Measurements from ENCODE around the gene DNAJC18. TPM values are rescaled to one million over a fixed set of nuclear protein-coding genes. Genes with fewer than 3 reads are reported as not detected.
A peak's percentile ranks its signal among the peaks of the same experiment; 100 is the strongest.
"Not testable (repeated sequence)": the region's sequence is repeated elsewhere in the genome, so short reads cannot be mapped to it uniquely, and the experiment has no call there.

The DNAJC18 gene
- total RNA-seq, 1 experiment from 2014 or later, result 9.0 TPM

- no peaks in the 10 kb centered on the region for H4K20me1 ChIP-seq (ENCODE audit: insufficient read depth, low read depth, low read length)
- no peak overlapping the region for H3K27ac ChIP-seq (ENCODE audit: low read length)
- no peak overlapping the region for H3K9ac ChIP-seq (ENCODE audit: low read length)
- H2AFZ ChIP-seq (ENCODE audit: low read length), result no peak overlapping the region
- no peaks in the 10 kb centered on the region for H3K79me2 ChIP-seq (ENCODE audit: low read length)
- H3K4me3 ChIP-seq (ENCODE audit: low read length), result no peak overlapping the region
- no peaks in the 10 kb centered on the region for H3K9me2 ChIP-seq (replicated peaks; ENCODE audit: insufficient read depth, low read length)
- H3K36me3 ChIP-seq (ENCODE audit: insufficient read depth, low read length), result no peaks in the 10 kb centered on the region
- no peaks in the 10 kb centered on the region for H3K9me3 ChIP-seq (ENCODE audit: low read length)
- peaks cover 5% of the 10 kb centered on the region; the same call in 1 of the 2 replicates for H3K4me1 ChIP-seq (ENCODE audit: low read length)
- no peaks in the 10 kb centered on the region for H3K27me3 ChIP-seq (ENCODE audit: low read length)
- H3K4me2 ChIP-seq (ENCODE audit: low read depth, low read length, poor library complexity, severe bottlenecking), result no peak overlapping the region
- no peak for DNase-seq
Measured at GRCh38 chr5:139445325-139446170, 6.2 kb upstream of the DNAJC18 start.

GRCh38 chr5:139443831-139444453, 4.6 kb upstream of the DNAJC18 start:
- Histone ChIP-seq H3K36me3 (ENCODE audit: insufficient read depth, low read length) (no peaks in the 10 kb centered on the region), H2AFZ (ENCODE audit: low read length) (no peak overlapping the region), H3K9me3 (ENCODE audit: low read length) (no peaks in the 10 kb centered on the region), H3K27me3 (ENCODE audit: low read length) (no peaks in the 10 kb centered on the region), H3K27ac (ENCODE audit: low read length) (no peak overlapping the region), H3K9me2 (replicated peaks; ENCODE audit: insufficient read depth, low read length) (no peaks in the 10 kb centered on the region), H4K20me1 (ENCODE audit: insufficient read depth, low read depth, low read length) (no peaks in the 10 kb centered on the region), H3K4me3 (ENCODE audit: low read length) (no peak overlapping the region), H3K79me2 (ENCODE audit: low read length) (no peaks in the 10 kb centered on the region), H3K9ac (ENCODE audit: low read length) (no peak overlapping the region), H3K4me2 (ENCODE audit: low read depth, low read length, poor library complexity, severe bottlenecking) (no peak overlapping the region), H3K4me1 (ENCODE audit: low read length) (peaks cover 11% of the 10 kb centered on the region)
- no peak for DNase-seq

DNA sequence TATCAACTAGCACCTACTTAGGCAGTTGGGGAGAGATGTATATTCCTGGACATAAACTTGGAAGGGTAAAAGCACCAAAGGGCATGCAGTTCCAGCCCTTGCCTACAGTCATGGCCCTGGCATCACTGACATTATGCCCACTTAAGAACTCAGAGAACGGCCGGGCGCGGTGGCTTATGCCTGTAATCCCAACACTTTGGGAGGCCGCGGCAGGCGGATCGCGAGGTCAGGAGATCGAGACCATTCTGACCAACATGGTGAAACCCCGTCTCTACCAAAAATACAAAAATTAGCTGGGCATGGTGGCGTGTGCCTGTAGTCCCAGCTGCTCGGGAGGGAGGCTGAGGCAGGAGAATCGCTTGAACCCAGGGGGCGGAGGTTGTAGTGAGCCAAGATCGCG, 1.1 kb upstream of the DNAJC18 start:
- H3K79me2 ChIP-seq (ENCODE audit: low read length), result not testable (repeated sequence)

GRCh38 chr5:139438707-139439012, 665 bp downstream of the DNAJC18 start:
- H3K9me3 ChIP-seq (ENCODE audit: low read length), result no peaks in the 10 kb centered on the region
- DNase-seq, result no peak
- H3K4me3 ChIP-seq (ENCODE audit: low read length), result peak overlapping the region; percentile 82
- H3K27ac ChIP-seq (ENCODE audit: low read length), result no peak overlapping the region
- no peak overlapping the region for H2AFZ ChIP-seq (ENCODE audit: low read length)
- H3K4me1 ChIP-seq (ENCODE audit: low read length), result peaks cover 12% of the 10 kb centered on the region
- no peaks in the 10 kb centered on the region for H4K20me1 ChIP-seq (ENCODE audit: insufficient read depth, low read depth, low read length)
- no peaks in the 10 kb centered on the region for H3K79me2 ChIP-seq (ENCODE audit: low read length)
- H3K9ac ChIP-seq (ENCODE audit: low read length), result peak overlapping the region; percentile 89
- H3K27me3 ChIP-seq (ENCODE audit: low read length), result no peaks in the 10 kb centered on the region
- H3K36me3 ChIP-seq (ENCODE audit: insufficient read depth, low read length), result no peaks in the 10 kb centered on the region
- peak overlapping the region; percentile 90 for H3K4me2 ChIP-seq (ENCODE audit: low read depth, low read length, poor library complexity, severe bottlenecking)
- no peaks in the 10 kb centered on the region for H3K9me2 ChIP-seq (replicated peaks; ENCODE audit: insufficient read depth, low read length)

More for the DNA sequence above, 1.1 kb upstream of the DNAJC18 start:
- not testable (repeated sequence) for H3K9me3 ChIP-seq (ENCODE audit: low read length); H3K9me2 ChIP-seq (replicated peaks; ENCODE audit: insufficient read depth, low read length); H2AFZ ChIP-seq (ENCODE audit: low read length); H3K27ac ChIP-seq (ENCODE audit: low read length); H3K9ac ChIP-seq (ENCODE audit: low read length); H3K27me3 ChIP-seq (ENCODE audit: low read length); H3K36me3 ChIP-seq (ENCODE audit: insufficient read depth, low read length); H4K20me1 ChIP-seq (ENCODE audit: insufficient read depth, low read depth, low read length); H3K4me2 ChIP-seq (ENCODE audit: low read depth, low read length, poor library complexity, severe bottlenecking); DNase-seq; H3K4me3 ChIP-seq (ENCODE audit: low read length)
- peaks cover 16% of the 10 kb centered on the region for H3K4me1 ChIP-seq (ENCODE audit: low read length)

DNA sequence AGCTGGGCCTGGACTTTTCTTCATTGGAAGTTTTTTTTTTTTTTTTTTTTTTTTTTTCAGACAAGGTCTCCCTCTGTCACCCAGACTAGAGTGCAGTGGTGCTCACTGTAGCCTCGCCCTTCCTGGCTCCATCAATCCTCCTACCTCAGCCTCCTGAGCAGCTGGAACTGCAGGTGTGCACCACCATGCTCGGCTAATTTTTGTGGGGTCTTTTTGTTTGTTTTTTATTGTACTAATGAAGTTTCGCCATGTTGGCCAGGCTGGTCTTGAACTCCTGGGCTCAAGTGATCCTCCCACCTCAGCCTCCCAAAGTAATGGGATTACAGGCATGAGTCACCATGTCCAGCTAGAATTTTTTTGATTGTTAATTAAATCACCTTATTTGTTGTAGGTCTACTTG, 3.6 kb downstream of the DNAJC18 start:
- no peaks in the 10 kb centered on the region for H3K9me2 ChIP-seq (replicated peaks; ENCODE audit: insufficient read depth, low read length)
- H2AFZ ChIP-seq (ENCODE audit: low read length), result no peak overlapping the region
- no peak overlapping the region for H3K27ac ChIP-seq (ENCODE audit: low read length)
- H3K4me3 ChIP-seq (ENCODE audit: low read length), result no peak overlapping the region
- no peaks in the 10 kb centered on the region for H4K20me1 ChIP-seq (ENCODE audit: insufficient read depth, low read depth, low read length)
- no peak overlapping the region for H3K9ac ChIP-seq (ENCODE audit: low read length)
- H3K9me3 ChIP-seq (ENCODE audit: low read length), result no peaks in the 10 kb centered on the region
- H3K79me2 ChIP-seq (ENCODE audit: low read length), result no peaks in the 10 kb centered on the region
- H3K4me2 ChIP-seq (ENCODE audit: low read depth, low read length, poor library complexity, severe bottlenecking), result no peak overlapping the region
- H3K36me3 ChIP-seq (ENCODE audit: insufficient read depth, low read length), result no peaks in the 10 kb centered on the region
- H3K27me3 ChIP-seq (ENCODE audit: low read length), result no peaks in the 10 kb centered on the region
- peaks cover 23% of the 10 kb centered on the region for H3K4me1 ChIP-seq (ENCODE audit: low read length)
- DNase-seq, result no peak

DNA sequence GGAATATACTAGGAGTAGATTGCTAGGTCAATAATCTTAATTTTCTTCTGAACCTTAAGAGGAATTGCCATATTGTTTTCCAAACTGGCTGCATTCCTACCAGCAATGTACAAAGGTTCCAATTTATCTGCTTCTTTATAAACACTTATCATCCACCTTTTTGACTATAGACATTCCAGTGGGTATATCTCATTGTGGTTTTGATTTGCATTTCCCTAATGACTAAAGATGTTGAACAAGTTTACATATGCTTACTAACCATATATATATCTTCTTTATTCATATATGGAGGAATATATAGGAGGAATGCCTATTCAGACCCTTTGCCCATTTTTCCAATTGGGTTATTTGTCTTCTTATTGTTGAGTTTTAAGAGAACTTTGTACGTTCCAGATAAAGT, 7.6 kb downstream of the DNAJC18 start:
- no peaks in the 10 kb centered on the region for H3K9me2 ChIP-seq (replicated peaks; ENCODE audit: insufficient read depth, low read length)
- DNase-seq, result no peak
- no peaks in the 10 kb centered on the region for H3K27me3 ChIP-seq (ENCODE audit: low read length)
- H3K36me3 ChIP-seq (ENCODE audit: insufficient read depth, low read length), result no peaks in the 10 kb centered on the region
- peaks cover 12% of the 10 kb centered on the region for H3K4me1 ChIP-seq (ENCODE audit: low read length)
- no peak overlapping the region for H3K27ac ChIP-seq (ENCODE audit: low read length)
- H2AFZ ChIP-seq (ENCODE audit: low read length), result no peak overlapping the region
- no peaks in the 10 kb centered on the region for H3K9me3 ChIP-seq (ENCODE audit: low read length)
- H3K4me2 ChIP-seq (ENCODE audit: low read depth, low read length, poor library complexity, severe bottlenecking), result peak overlapping the region; percentile 35
- no peak overlapping the region for H3K4me3 ChIP-seq (ENCODE audit: low read length)
- H3K79me2 ChIP-seq (ENCODE audit: low read length), result no peaks in the 10 kb centered on the region
- H3K9ac ChIP-seq (ENCODE audit: low read length), result no peak overlapping the region
- no peaks in the 10 kb centered on the region for H4K20me1 ChIP-seq (ENCODE audit: insufficient read depth, low read depth, low read length)

GRCh38 chr5:139430015-139430414, 9.3 kb downstream of the DNAJC18 start:
- peaks cover 12% of the 10 kb centered on the region for H3K4me1 ChIP-seq (ENCODE audit: low read length)
- no peak overlapping the region for H3K27ac ChIP-seq (ENCODE audit: low read length)
- no peak overlapping the region for H3K4me3 ChIP-seq (ENCODE audit: low read length)
- H3K36me3 ChIP-seq (ENCODE audit: insufficient read depth, low read length), result no peaks in the 10 kb centered on the region
- H2AFZ ChIP-seq (ENCODE audit: low read length), result no peak overlapping the region
- no peaks in the 10 kb centered on the region for H3K79me2 ChIP-seq (ENCODE audit: low read length)
- no peaks in the 10 kb centered on the region for H3K9me3 ChIP-seq (ENCODE audit: low read length)
- H4K20me1 ChIP-seq (ENCODE audit: insufficient read depth, low read depth, low read length), result no peaks in the 10 kb centered on the region
- no peak overlapping the region for H3K9ac ChIP-seq (ENCODE audit: low read length)
- no peaks in the 10 kb centered on the region for H3K27me3 ChIP-seq (ENCODE audit: low read length)
- H3K9me2 ChIP-seq (replicated peaks; ENCODE audit: insufficient read depth, low read length), result no peaks in the 10 kb centered on the region
- DNase-seq, result no peak
- H3K4me2 ChIP-seq (ENCODE audit: low read depth, low read length, poor library complexity, severe bottlenecking), result no peak overlapping the region

- no peak for DNase-seq
- Histone ChIP-seq H3K9me2 (replicated peaks; ENCODE audit: insufficient read depth, low read length) (no peaks in the 10 kb centered on the region), H3K36me3 (ENCODE audit: insufficient read depth, low read length) (no peaks in the 10 kb centered on the region), H3K4me3 (ENCODE audit: low read length) (no peak overlapping the region), H3K9me3 (ENCODE audit: low read length) (no peaks in the 10 kb centered on the region), H4K20me1 (ENCODE audit: insufficient read depth, low read depth, low read length) (no peaks in the 10 kb centered on the region), H3K27ac (ENCODE audit: low read length) (no peak overlapping the region), H3K4me2 (ENCODE audit: low read depth, low read length, poor library complexity, severe bottlenecking) (no peak overlapping the region), H3K4me1 (ENCODE audit: low read length) (peaks cover 5% of the 10 kb centered on the region), H2AFZ (ENCODE audit: low read length) (no peak overlapping the region), H3K27me3 (ENCODE audit: low read length) (no peaks in the 10 kb centered on the region), H3K9ac (ENCODE audit: low read length) (no peak overlapping the region), H3K79me2 (ENCODE audit: low read length) (no peaks in the 10 kb centered on the region)
Measured at GRCh38 chr5:139426203-139426885, 13.0 kb downstream of the DNAJC18 start.
